Measurements from ENCODE around the gene CRYL1. TPM values are rescaled to one million over a fixed set of nuclear protein-coding genes. Genes with fewer than 3 reads are reported as not detected.

Gene CRYL1
- total and polyA plus RNA-seq, 4 donors: 21.9 to 72.1 (median 35.4) TPM

GRCh38 chr13:20424559-20424852 lies 101.2 kb downstream of the CRYL1 start:
- intact Hi-C loops (cut with DNase I): no loop called here
- WGBS, 2 donors: 80 to 83% methylated on average over 8 of the region's 8 CpGs
- Histone ChIP-seq H3K9me3 (ENCODE audit: control insufficient read depth, low read length) (no peaks in the 10 kb centered on the region), H3K4me3 (ENCODE audit: low read length in 2 of 2) (no peak overlapping the region), H3K4me1 (ENCODE audit: control insufficient read depth in 1 of 2, insufficient read depth in 2 of 2, low read length in 2 of 2) (no peaks in the 10 kb centered on the region), H3K36me3 (ENCODE audit: control insufficient read depth in 1 of 2, insufficient read depth in 2 of 2, low read length in 1 of 2) (no peaks in the 10 kb centered on the region), H3K27me3 (ENCODE audit: control insufficient read depth in 1 of 2, insufficient read depth in 2 of 2, low read length in 1 of 2) (no peaks in the 10 kb centered on the region), H3K27ac (ENCODE audit: low read depth in 1 of 2, low read length in 2 of 2) (no peak overlapping the region)
- ATAC-seq (ENCODE audit: low FRiP score) (no peak), DNase-seq (no peak)

GRCh38 chr13:20422362-20422761 lies 103.3 kb downstream of the CRYL1 start:
- H3K36me3 ChIP-seq (ENCODE audit: control insufficient read depth in 1 of 2, insufficient read depth in 2 of 2, low read length in 1 of 2): no peaks in the 10 kb centered on the region
- H3K4me1 ChIP-seq (ENCODE audit: control insufficient read depth in 1 of 2, insufficient read depth in 2 of 2, low read length in 2 of 2): no peaks in the 10 kb centered on the region
- DNase-seq (no peak), ATAC-seq (ENCODE audit: low FRiP score) (no peak)
- no peaks in the 10 kb centered on the region for H3K27me3 ChIP-seq (ENCODE audit: control insufficient read depth in 1 of 2, insufficient read depth in 2 of 2, low read length in 1 of 2)
- intact Hi-C loops (cut with DNase I): no loop called here
- no peak overlapping the region for H3K4me3 ChIP-seq (ENCODE audit: low read length in 2 of 2)
- H3K27ac ChIP-seq (ENCODE audit: low read depth in 1 of 2, low read length in 2 of 2): no peak overlapping the region
- no peaks in the 10 kb centered on the region for H3K9me3 ChIP-seq (ENCODE audit: control insufficient read depth, low read length)
- 58 to 59% methylated on average over 4 of the region's 4 CpGs for WGBS, 2 donors

- Histone ChIP-seq H3K36me3 (ENCODE audit: control insufficient read depth in 1 of 2, insufficient read depth in 2 of 2, low read length in 1 of 2) (no peaks in the 10 kb centered on the region), H3K9me3 (ENCODE audit: control insufficient read depth, low read length) (no peaks in the 10 kb centered on the region), H3K27ac (ENCODE audit: low read depth in 1 of 2, low read length in 2 of 2) (no peak overlapping the region), H3K4me3 (ENCODE audit: low read length in 2 of 2) (no peak overlapping the region), H3K27me3 (ENCODE audit: control insufficient read depth in 1 of 2, insufficient read depth in 2 of 2, low read length in 1 of 2) (no peaks in the 10 kb centered on the region), H3K4me1 (ENCODE audit: control insufficient read depth in 1 of 2, insufficient read depth in 2 of 2, low read length in 2 of 2) (no peaks in the 10 kb centered on the region)
- intact Hi-C loops (cut with DNase I): no loop called here
- ATAC-seq (ENCODE audit: low FRiP score) (no peak), DNase-seq (no peak)
- 94 to 98% methylated on average over 6 of the region's 6 CpGs for WGBS, 2 donors
These were observed 104.7 kb downstream of the CRYL1 start for GRCh38 chr13:20420938-20421337.

- H3K9me3 ChIP-seq (ENCODE audit: control insufficient read depth, low read length): no peaks in the 10 kb centered on the region
- H3K27ac ChIP-seq (ENCODE audit: low read depth in 1 of 2, low read length in 2 of 2): no peak overlapping the region
- 93 to 96% methylated on average over 7 of the region's 7 CpGs for WGBS, 2 donors
- H3K4me1 ChIP-seq (ENCODE audit: control insufficient read depth in 1 of 2, insufficient read depth in 2 of 2, low read length in 2 of 2): no peaks in the 10 kb centered on the region
- H3K36me3 ChIP-seq (ENCODE audit: control insufficient read depth in 1 of 2, insufficient read depth in 2 of 2, low read length in 1 of 2): no peaks in the 10 kb centered on the region
- no peaks in the 10 kb centered on the region for H3K27me3 ChIP-seq (ENCODE audit: control insufficient read depth in 1 of 2, insufficient read depth in 2 of 2, low read length in 1 of 2)
- no peak for ATAC-seq (ENCODE audit: low FRiP score)
- intact Hi-C loops (cut with DNase I): no loop called here
- no peak overlapping the region for H3K4me3 ChIP-seq (ENCODE audit: low read length in 2 of 2)
- no peak for DNase-seq
These were observed 106.7 kb downstream of the CRYL1 start for GRCh38 chr13:20418953-20419352.

GRCh38 chr13:20416223-20416745 lies 109.4 kb downstream of the CRYL1 start:
- peak overlapping the region in 1 of 2 donors; percentile 20 for H3K27ac ChIP-seq (ENCODE audit: low read depth in 1 of 2, low read length in 2 of 2)
- no peaks in the 10 kb centered on the region for H3K27me3 ChIP-seq (ENCODE audit: control insufficient read depth in 1 of 2, insufficient read depth in 2 of 2, low read length in 1 of 2)
- H3K36me3 ChIP-seq (ENCODE audit: control insufficient read depth in 1 of 2, insufficient read depth in 2 of 2, low read length in 1 of 2): no peaks in the 10 kb centered on the region
- intact Hi-C loops (cut with DNase I): no loop called here
- 30 to 36% methylated on average over 14 of the region's 14 CpGs for WGBS, 2 donors
- H3K9me3 ChIP-seq (ENCODE audit: control insufficient read depth, low read length): no peaks in the 10 kb centered on the region
- no peak for ATAC-seq (ENCODE audit: low FRiP score)
- H3K4me1 ChIP-seq (ENCODE audit: control insufficient read depth in 1 of 2, insufficient read depth in 2 of 2, low read length in 2 of 2): no peaks in the 10 kb centered on the region
- H3K4me3 ChIP-seq (ENCODE audit: low read length in 2 of 2): no peak overlapping the region
- no peak for DNase-seq

- Histone ChIP-seq H3K4me1 (ENCODE audit: control insufficient read depth in 1 of 2, insufficient read depth in 2 of 2, low read length in 2 of 2) (no peaks in the 10 kb centered on the region), H3K9me3 (ENCODE audit: control insufficient read depth, low read length) (no peaks in the 10 kb centered on the region), H3K4me3 (ENCODE audit: low read length in 2 of 2) (no peak overlapping the region), H3K27ac (ENCODE audit: low read depth in 1 of 2, low read length in 2 of 2) (no peak overlapping the region), H3K27me3 (ENCODE audit: control insufficient read depth in 1 of 2, insufficient read depth in 2 of 2, low read length in 1 of 2) (no peaks in the 10 kb centered on the region), H3K36me3 (ENCODE audit: control insufficient read depth in 1 of 2, insufficient read depth in 2 of 2, low read length in 1 of 2) (no peaks in the 10 kb centered on the region)
- WGBS, 2 donors: 96 to 98% methylated on average over 27 of the region's 27 CpGs
- DNase-seq (no peak), ATAC-seq (ENCODE audit: low FRiP score) (no peak)
- intact Hi-C loops (cut with DNase I): no loop called here
These were observed 110.0 kb downstream of the CRYL1 start for GRCh38 chr13:20415694-20416107.

GRCh38 chr13:20415306-20415679 lies 110.4 kb downstream of the CRYL1 start:
- intact Hi-C loops (cut with DNase I): no loop called here
- no peak for ATAC-seq (ENCODE audit: low FRiP score)
- Histone ChIP-seq H3K9me3 (ENCODE audit: control insufficient read depth, low read length) (no peaks in the 10 kb centered on the region), H3K27ac (ENCODE audit: low read depth in 1 of 2, low read length in 2 of 2) (no peak overlapping the region), H3K4me1 (ENCODE audit: control insufficient read depth in 1 of 2, insufficient read depth in 2 of 2, low read length in 2 of 2) (no peaks in the 10 kb centered on the region), H3K36me3 (ENCODE audit: control insufficient read depth in 1 of 2, insufficient read depth in 2 of 2, low read length in 1 of 2) (no peaks in the 10 kb centered on the region), H3K27me3 (ENCODE audit: control insufficient read depth in 1 of 2, insufficient read depth in 2 of 2, low read length in 1 of 2) (no peaks in the 10 kb centered on the region), H3K4me3 (ENCODE audit: low read length in 2 of 2) (no peak overlapping the region)
- DNase-seq: no peak
- whole genome bisulfite sequencing, 2 donors: 77 to 83% methylated on average over 31 of the region's 31 CpGs

- Histone ChIP-seq H3K36me3 (ENCODE audit: control insufficient read depth in 1 of 2, insufficient read depth in 2 of 2, low read length in 1 of 2) (no peaks in the 10 kb centered on the region), H3K27me3 (ENCODE audit: control insufficient read depth in 1 of 2, insufficient read depth in 2 of 2, low read length in 1 of 2) (no peaks in the 10 kb centered on the region), H3K9me3 (ENCODE audit: control insufficient read depth, low read length) (no peaks in the 10 kb centered on the region), H3K4me3 (ENCODE audit: low read length in 2 of 2) (no peak overlapping the region), H3K4me1 (ENCODE audit: control insufficient read depth in 1 of 2, insufficient read depth in 2 of 2, low read length in 2 of 2) (no peaks in the 10 kb centered on the region), H3K27ac (ENCODE audit: low read depth in 1 of 2, low read length in 2 of 2) (no peak overlapping the region)
- WGBS, 2 donors: 63 to 65% methylated on average over 44 to 45 of the region's 45 CpGs
- intact Hi-C loops (cut with DNase I): no loop called here
- ATAC-seq (ENCODE audit: low FRiP score) (no peak), DNase-seq (no peak)
These were observed 110.9 kb downstream of the CRYL1 start for GRCh38 chr13:20414546-20415305.

- intact Hi-C loops (cut with DNase I): no loop called here
- H3K4me1 ChIP-seq (ENCODE audit: control insufficient read depth in 1 of 2, insufficient read depth in 2 of 2, low read length in 2 of 2): no peaks in the 10 kb centered on the region
- DNase-seq (no peak), ATAC-seq (ENCODE audit: low FRiP score) (no peak)
- H3K36me3 ChIP-seq (ENCODE audit: control insufficient read depth in 1 of 2, insufficient read depth in 2 of 2, low read length in 1 of 2): no peaks in the 10 kb centered on the region
- H3K4me3 ChIP-seq (ENCODE audit: low read length in 2 of 2): no peak overlapping the region
- no peaks in the 10 kb centered on the region for H3K27me3 ChIP-seq (ENCODE audit: control insufficient read depth in 1 of 2, insufficient read depth in 2 of 2, low read length in 1 of 2)
- H3K9me3 ChIP-seq (ENCODE audit: control insufficient read depth, low read length): no peaks in the 10 kb centered on the region
- no peak overlapping the region for H3K27ac ChIP-seq (ENCODE audit: low read depth in 1 of 2, low read length in 2 of 2)
- 87 to 90% methylated on average over 7 of the region's 7 CpGs for WGBS, 2 donors
These were observed 112.8 kb downstream of the CRYL1 start for GRCh38 chr13:20412691-20413355.
